ENCODE measurements around the gene TRIOBP.

Gene TRIOBP

GRCh38 chr22:37675930-37676735 is 20.7 kb upstream of the TRIOBP start:
- TF ChIP-seq POLR2AphosphoS5 (IDR thresholded peaks at IDR 0.05; ENCODE audit: low read depth, low read length) (no peak; the same call in none of the 2 replicates), FOXP2 (optimal IDR thresholded peaks at IDR 0.05; ENCODE audit: borderline replicate concordance, extremely low read depth, extremely low read length, insufficient read depth) (no peak), SIN3A (IDR thresholded peaks at IDR 0.05; ENCODE audit: borderline replicate concordance, insufficient read depth, low read length) (no peak), TAF1 (IDR thresholded peaks at IDR 0.05; ENCODE audit: borderline replicate concordance, insufficient read depth, low read length) (no peak), REST (IDR thresholded peaks at IDR 0.05; ENCODE audit: insufficient read depth in 1 of 2, low read depth in 2 of 2, low read length in 2 of 2) (no peak)

GRCh38 chr22:37676736-37677492 is 19.9 kb upstream of the TRIOBP start:
- no peak; the same call in 1 of the 2 replicates for TF ChIP-seq TAF1 (IDR thresholded peaks at IDR 0.05; ENCODE audit: borderline replicate concordance, insufficient read depth, low read length)
- TF ChIP-seq FOXP2 (optimal IDR thresholded peaks at IDR 0.05; ENCODE audit: borderline replicate concordance, extremely low read depth, extremely low read length, insufficient read depth) = peak; percentile 64
- TF ChIP-seq SIN3A (IDR thresholded peaks at IDR 0.05; ENCODE audit: borderline replicate concordance, insufficient read depth, low read length) = peak; percentile 23; the same call in 1 of the 2 replicates
- TF ChIP-seq REST (IDR thresholded peaks at IDR 0.05; ENCODE audit: insufficient read depth in 1 of 2, low read depth in 2 of 2, low read length in 2 of 2) = no peak
- TF ChIP-seq POLR2AphosphoS5 (IDR thresholded peaks at IDR 0.05; ENCODE audit: low read depth, low read length) = peak; percentile 73

- TF ChIP-seq POLR2AphosphoS5 (IDR thresholded peaks at IDR 0.05; ENCODE audit: low read depth, low read length) (no peak; the same call in 1 of the 2 replicates), REST (IDR thresholded peaks at IDR 0.05; ENCODE audit: insufficient read depth in 1 of 2, low read depth in 2 of 2, low read length in 2 of 2) (no peak), TAF1 (IDR thresholded peaks at IDR 0.05; ENCODE audit: borderline replicate concordance, insufficient read depth, low read length) (no peak), FOXP2 (optimal IDR thresholded peaks at IDR 0.05; ENCODE audit: borderline replicate concordance, extremely low read depth, extremely low read length, insufficient read depth) (no peak), SIN3A (IDR thresholded peaks at IDR 0.05; ENCODE audit: borderline replicate concordance, insufficient read depth, low read length) (no peak)
Measured at GRCh38 chr22:37677493-37677974, 19.3 kb upstream of the TRIOBP start.

GRCh38 chr22:37678372-37678771 is 18.5 kb upstream of the TRIOBP start:
- TF ChIP-seq POLR2AphosphoS5 (IDR thresholded peaks at IDR 0.05; ENCODE audit: low read depth, low read length) = 0 out of 2 replicates have a peak, but pooled peaks have one; percentile 62
- no peak for TF ChIP-seq SIN3A (IDR thresholded peaks at IDR 0.05; ENCODE audit: borderline replicate concordance, insufficient read depth, low read length)

- TF ChIP-seq REST (IDR thresholded peaks at IDR 0.05; ENCODE audit: insufficient read depth in 1 of 2, low read depth in 2 of 2, low read length in 2 of 2) = no peak
- no peak for TF ChIP-seq POLR2AphosphoS5 (IDR thresholded peaks at IDR 0.05; ENCODE audit: low read depth, low read length)
- TF ChIP-seq TAF1 (IDR thresholded peaks at IDR 0.05; ENCODE audit: borderline replicate concordance, insufficient read depth, low read length) = no peak
- no peak for TF ChIP-seq SIN3A (IDR thresholded peaks at IDR 0.05; ENCODE audit: borderline replicate concordance, insufficient read depth, low read length)
- no peak for TF ChIP-seq FOXP2 (optimal IDR thresholded peaks at IDR 0.05; ENCODE audit: borderline replicate concordance, extremely low read depth, extremely low read length, insufficient read depth)
Measured at GRCh38 chr22:37679670-37680069, 17.2 kb upstream of the TRIOBP start.
